Medulla oblongata (tissue), 1 donor: ENCODE measurements around the gene GRIN1.
A peak's percentile ranks its signal among the peaks of the same experiment; 100 is the strongest.

Experiments
- DNase-seq: peaks from one replicate; pipeline ENCODE4 v3.0.0-alpha.2; 2015; ENCODE audit errors: extremely low spot score

GRIN1 gene

GRCh38 chr9:137178201-137178938 lies 39.4 kb downstream of the GRIN1 start:
- no peak for DNase-seq

DNA sequence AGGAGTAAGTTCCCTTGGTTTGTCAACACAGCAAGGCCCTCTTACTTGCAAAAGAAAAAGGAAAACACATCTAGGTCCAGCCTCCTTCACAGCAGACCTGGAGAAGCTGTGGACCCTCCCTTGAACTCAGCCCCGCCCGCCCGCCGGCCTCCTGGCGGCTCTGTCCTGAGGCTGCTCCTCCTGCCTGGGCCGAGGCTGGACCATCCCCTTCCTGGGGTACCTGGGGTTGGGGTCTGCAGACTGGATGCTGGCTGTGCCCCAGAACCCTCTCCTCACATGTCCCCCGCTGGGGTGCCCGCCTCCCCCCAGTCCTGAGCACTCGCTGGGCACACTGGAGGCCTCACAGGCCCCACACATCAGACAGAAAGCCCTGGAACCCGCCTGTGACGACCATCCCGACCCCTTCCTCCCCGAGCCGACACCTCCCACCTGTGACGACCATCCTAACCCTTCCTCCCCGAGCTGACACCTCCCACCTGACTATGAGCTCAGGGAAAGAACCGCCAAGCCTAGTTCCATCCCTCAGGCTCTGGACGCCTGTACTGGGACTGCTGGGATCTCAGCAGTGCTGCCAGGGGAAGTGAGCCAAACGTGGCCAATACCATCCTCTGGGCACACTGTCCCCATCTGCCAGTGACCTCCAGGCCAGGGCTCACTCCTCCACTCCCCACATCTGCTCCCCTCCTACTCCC lies 40.1 kb downstream of the GRIN1 start:
- no peak for DNase-seq

DNA sequence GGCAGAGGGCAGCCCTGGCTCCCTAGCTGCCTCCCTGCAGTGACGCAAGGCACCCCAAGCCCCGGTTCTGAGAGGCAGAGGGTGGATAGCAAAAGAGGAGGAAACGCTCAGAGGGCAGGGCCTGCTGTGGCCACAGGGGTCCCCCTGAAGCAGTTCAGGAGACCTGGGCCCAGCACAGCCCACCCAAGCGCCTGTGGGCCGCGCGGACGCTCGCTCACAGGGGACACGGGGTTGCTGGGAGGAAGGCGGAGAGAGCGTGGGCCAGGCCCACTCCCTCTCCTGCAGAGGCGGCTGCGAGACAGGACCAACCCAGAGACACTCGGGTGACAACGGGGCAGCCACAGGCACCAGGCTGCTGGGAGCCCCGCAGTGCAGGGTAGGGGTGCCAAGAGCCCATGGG lies 40.8 kb downstream of the GRIN1 start:
- DNase-seq = no peak

DNA sequence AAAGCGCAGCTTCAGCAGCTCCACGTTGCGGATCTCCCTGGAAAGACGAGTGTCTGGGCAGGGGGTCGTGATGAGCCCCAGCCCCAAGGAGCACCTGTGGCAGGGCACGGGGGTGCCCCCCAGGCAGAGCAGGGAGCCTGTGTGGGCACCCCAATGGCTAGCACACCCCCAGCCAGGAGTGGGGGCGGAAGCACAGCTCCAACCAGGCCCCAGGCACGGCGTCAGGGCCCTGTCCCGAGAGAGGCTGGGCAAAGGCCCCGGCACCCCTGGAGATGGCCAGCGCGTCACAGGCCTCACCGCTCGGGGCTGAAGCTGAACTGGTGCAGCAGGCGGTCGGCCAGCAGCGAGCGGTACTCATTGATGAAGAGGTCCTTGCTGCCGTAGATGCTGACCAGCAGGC lies 41.5 kb downstream of the GRIN1 start:
- no peak for DNase-seq

- no peak for DNase-seq
Observed at GRCh38 chr9:137181680-137182079, 42.7 kb downstream of the GRIN1 start.

DNA sequence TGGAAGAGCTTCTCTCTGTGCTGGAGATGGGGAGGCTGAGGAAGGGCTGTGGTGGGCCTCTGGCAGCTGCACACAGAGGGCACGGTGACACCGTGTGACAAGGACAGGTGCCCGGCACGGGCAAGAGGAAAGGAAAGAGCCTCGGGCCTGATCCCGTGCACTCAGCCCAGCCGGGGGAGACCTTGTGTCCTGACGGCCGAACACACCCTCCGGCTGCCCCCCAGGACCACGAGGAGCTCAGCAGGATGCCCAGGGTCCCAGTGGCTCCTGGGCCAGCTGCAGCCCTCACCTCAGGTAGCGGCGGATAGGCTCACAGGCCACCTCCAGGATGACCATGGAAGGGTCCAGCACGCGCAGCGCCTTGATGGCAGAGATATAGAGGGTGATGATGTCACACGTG lies 43.9 kb downstream of the GRIN1 start:
- DNase-seq = no peak

DNA sequence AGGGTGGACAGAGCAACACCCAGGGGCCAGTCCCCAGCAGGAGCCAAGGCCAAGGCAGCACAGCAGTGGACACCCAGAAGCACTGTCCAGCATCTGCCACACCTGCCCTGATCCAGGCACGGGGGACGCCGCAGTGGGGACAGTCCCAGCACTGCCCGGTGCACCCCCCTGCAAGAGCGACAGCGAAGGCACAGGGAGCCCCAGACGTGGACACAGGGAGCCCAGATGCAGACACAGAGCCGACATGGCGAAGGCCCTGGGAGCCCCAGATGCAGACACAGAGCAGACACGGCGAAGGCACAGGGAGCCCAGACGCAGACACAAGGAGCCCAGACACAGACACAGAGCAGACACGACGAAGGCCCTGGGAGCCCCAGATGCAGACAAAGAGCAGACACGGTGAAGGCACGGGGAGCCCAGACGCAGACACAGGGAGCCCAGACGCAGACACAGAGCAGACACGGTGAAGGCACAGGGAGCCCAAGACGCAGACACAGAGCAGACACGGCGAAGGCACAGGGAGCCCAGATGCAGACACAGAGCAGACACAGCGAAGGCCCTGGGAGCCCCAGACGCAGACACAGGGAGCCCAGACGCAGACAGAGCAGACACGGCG lies 45.1 kb downstream of the GRIN1 start:
- DNase-seq = no peak

GRCh38 chr9:137184881-137185660 lies 46.1 kb downstream of the GRIN1 start:
- DNase-seq = no peak

GRCh38 chr9:137185921-137186320 lies 47.0 kb downstream of the GRIN1 start:
- no peak for DNase-seq

DNA sequence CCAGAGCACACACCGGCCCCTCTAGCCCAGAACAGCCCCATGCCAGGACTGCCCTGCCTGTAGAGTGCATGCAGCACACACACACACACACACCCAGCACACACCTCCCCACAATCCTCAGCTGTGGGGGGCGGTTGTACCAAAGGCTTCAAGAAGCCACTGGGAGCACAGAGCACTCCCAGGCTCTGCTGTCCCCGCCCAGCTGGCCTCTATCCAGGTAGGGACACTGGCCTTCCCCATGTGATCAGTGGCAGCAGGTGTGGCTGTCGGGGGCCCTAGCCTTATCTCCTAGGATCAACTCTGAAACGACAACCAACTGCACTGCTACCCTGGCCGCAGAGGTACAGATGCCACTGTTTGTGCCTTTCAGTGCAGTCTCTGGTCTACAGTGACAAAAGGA lies 47.4 kb downstream of the GRIN1 start:
- DNase-seq = no peak

GRCh38 chr9:137187386-137187785 lies 48.4 kb downstream of the GRIN1 start:
- DNase-seq = no peak

DNA sequence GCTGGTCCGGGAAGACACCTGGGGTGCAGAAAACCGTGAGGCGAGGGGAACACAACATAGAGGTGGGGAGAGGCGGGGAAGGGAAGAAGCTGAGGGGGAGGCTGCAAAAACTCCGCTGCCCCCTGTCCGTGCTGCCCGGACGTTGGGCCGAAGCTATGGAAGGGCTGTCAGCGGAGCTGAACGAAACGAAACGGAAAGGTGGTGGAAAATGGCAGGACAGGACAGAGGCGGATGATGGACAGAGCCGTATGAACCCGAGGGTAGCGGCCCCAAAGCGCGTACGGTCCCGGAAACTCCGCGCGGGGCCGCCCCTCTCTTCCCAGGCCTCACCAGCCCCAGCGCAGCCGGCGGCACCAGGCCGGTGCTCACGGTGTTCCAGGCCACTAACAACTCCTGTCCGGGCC lies 49.1 kb downstream of the GRIN1 start:
- no peak for DNase-seq

- DNase-seq = peak; percentile 96
Observed at GRCh38 chr9:137188490-137189296, 49.7 kb downstream of the GRIN1 start, which contains the start of the genes ANAPC2 and SSNA1. ANAPC2 (minus strand) TSS chr9:137188560; CDS start chr9:137188532, 28 bp downstream. SSNA1 (plus strand) TSS chr9:137188676; CDS start chr9:137188727, 51 bp downstream.

GRCh38 chr9:137189297-137190295 lies 50.6 kb downstream of the GRIN1 start:
- DNase-seq = no peak

DNA sequence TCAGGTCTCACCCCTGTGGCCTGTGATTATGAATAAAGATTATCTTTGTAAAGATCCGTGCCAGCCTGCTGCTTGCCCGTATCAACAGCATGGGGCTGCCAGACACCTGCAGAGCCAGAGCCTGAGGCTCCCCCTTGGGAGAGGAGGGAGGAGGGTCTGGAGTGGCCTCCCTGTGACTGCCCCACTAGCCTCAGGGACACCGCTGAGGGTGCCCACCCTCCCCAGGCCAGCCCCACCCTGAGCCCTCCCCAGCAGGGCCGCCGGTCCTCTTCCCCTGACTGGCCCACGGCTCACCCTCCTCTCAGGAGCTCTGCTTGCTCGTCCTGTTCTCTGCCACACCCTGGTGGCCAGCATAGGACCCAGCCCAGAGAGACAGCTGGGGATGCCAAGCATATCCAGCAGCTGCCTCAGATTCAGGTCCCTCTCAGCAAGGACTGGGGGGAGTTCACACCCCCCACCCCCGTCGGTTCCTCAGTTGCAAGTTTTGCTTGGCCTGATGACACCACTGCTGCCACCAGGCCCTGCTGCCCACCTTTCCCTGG lies 51.4 kb downstream of the GRIN1 start:
- no peak for DNase-seq

- DNase-seq = no peak
Observed at GRCh38 chr9:137191245-137191644, 52.3 kb downstream of the GRIN1 start.

GRCh38 chr9:137191691-137192447 lies 52.9 kb downstream of the GRIN1 start:
- peak; percentile 68 for DNase-seq

DNA sequence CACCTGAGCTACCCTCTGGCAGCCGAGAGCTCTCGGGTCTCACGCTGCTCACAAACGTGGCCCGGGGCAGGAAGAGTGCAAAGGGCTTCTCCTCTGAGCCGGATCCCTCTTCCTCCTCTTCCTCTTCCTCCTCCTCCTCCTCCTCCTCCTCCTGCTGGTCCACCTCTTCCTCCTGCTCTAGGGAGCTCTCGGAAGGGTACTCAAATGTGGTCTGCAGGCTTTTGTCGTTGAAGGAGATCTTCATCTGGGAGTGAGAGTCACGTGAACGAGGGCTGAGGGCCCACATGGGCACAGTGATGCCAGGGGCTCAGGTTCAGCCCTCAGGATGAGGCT lies 53.5 kb downstream of the GRIN1 start:
- DNase-seq = no peak

DNA sequence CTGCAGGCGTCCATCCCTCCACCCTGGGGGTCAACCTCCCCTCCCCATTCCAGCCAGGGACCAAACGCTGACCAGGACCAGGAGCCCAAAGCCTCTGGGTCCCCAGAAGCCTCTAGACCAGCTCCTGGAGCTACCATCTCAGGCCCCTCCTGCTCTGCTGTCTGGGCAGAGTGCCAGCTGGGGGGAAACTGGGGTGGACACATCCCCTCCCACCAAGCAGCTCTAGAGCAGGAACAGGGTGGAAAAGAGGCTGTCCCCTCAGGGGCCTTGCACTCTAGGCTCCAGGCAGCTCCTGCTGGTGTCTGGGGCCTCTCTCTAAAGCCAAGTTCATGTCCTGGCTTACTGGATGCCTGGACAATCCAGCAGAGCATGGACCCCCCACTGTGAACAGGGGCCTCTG lies 53.9 kb downstream of the GRIN1 start:
- no peak for DNase-seq
